Cortex of kidney (tissue), 1 donor: ENCODE measurements around the gene FTO.

ENCODE experiments used
- DNase-seq: peaks from one replicate; lab custom pipeline; 2025; lab: John Stamatoyannopoulos, UW

Gene FTO

DNA sequence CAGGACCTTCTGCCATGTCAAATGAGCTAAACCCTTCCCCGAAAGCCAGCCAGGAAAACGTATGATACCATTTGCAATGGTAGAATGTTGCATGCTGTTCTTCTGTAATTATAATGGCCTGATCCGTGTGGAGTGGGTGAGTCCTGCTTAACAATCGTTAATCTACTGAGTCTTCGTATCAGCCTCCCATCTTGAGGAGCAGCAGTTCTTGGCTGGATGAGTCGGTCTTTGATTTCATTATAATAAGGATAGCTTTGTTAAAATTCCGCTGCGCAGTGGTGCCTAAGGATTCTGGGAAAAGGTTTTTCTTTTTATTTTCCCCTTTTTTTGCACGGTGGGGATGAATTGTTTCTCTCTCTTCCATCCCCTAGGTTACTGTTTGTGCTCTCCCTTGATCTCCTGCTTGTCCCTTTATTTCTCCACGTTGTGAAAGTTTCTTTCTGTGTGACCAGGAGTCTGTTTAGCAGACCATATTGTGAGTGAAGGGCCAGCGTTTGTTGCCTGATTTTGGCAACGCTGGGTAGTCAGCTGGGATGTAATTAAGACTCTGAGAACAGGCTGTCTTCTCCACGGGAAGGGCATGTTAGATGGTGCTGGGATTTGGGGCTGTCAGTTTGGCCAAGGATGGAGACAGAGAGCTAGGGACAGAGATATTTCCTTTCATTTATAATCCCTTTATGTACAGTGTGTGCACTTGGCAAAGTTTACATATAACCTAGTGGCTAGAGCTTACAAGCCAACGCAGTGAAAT, 263.0 kb downstream of the FTO start:
- no peak for DNase-seq

- DNase-seq = no peak
Observed at GRCh38 chr16:53967572-53967971, 263.6 kb downstream of the FTO start.

- DNase-seq = no peak
Observed at GRCh38 chr16:53968454-53968853, 264.5 kb downstream of the FTO start.

GRCh38 chr16:53968896-53969295, 264.9 kb downstream of the FTO start:
- no peak for DNase-seq

GRCh38 chr16:53971616-53972015, 267.7 kb downstream of the FTO start:
- DNase-seq = no peak

DNA sequence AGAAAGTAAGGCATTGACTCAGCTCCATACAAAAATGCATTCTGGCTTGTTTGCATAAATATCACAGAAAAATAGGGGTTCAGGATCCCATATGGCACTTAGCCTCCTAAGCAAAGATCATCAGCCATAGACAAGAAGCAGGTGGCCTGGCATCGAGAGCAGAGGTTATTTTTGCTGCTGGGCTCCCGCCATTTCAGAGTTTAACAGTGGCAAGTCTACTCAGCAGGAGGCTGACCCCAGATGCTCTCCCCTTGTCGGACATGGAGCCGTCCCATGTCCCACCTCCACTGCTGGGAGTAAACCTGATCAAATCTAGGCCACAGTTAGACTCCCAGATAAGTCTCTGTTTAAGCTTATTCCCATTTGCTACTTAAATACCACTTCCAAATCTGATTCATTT, 269.1 kb downstream of the FTO start:
- no peak for DNase-seq

DNA sequence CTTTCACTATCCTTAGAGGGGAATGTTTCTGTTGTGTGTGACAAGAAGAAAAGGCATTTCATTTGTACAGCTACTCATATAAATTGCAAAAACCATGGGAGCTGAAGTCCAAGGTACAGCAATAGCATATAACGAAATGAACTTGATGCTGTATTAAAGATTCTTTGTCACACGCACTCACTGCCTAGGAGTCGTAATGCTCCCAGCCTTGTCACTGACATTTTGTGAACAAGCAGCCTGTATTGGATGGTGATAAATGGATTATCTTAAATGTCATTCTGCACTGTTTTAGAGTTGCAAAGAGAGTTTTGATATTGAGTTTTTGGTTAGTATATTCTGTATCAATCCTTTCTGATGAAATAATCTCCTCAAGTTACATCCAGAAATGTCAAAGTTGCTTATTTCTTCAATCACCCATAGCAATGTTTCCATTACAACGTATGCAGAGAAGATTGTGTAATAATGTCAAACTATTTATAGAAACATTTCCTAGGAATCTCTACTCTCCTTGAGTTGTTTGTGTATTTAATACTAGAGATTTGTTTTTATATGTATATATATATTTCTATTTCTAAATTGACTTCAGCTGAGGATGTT, 270.6 kb downstream of the FTO start:
- DNase-seq = no peak

GRCh38 chr16:53980675-53981074, 276.7 kb downstream of the FTO start:
- DNase-seq = no peak

DNA sequence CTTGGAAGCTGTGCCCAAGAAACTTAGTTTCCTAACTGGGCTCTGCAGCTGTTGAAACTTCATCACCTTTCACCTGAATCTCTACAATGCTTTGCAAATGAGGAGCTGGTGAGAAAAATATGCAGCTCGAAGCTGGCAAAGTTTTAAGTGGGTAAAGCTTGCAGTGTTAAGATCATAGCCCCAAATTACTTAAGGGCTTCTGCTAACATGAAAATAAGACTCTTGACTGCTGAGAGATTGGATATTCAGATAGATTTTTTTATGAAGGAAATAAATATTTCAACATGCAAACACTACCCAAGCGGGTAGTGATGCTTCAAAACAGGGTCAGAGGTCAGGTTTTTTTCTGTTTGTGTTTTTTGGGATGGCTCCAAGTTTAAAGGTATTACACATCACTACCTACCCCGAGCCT, 278.7 kb downstream of the FTO start:
- no peak for DNase-seq

DNA sequence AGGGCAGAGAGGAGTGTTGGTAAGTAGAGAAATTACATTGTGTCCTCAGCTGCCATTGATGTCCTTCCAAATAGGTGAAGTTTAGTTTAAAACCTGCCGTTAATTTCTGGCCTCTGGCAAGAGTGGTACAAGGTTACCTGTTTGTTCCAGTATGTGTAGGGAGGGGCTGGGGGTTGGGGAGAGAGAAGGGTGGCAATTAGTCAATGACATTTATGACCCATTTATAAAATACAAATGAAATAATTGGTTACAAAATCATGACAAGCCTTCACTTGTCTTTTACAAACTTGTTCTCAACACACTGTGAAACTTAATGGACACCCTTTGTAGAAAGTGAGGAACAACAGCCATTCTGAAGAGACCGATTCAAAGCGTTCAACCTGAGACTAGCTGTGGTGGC, 281.0 kb downstream of the FTO start:
- no peak for DNase-seq

DNA sequence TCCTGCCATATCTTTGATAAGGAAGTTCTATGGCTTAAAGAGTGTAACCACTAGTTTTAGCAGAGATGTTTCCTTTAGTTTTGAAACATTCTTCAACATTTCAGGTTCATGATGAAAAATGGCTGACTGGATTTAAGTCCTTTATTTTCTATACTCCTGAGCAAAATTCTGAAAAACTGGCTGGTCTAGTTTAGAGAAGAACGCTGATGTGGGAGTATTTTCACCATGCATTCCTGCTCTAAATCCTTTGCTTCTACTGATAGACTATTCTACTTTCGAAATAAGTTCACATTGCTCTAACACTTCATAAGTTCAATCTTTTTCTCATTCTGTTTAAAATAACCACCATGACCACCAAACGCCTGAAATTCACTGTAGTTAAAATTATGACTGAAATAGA, 281.9 kb downstream of the FTO start:
- DNase-seq = no peak

- no peak for DNase-seq
Observed at GRCh38 chr16:53986793-53987192, 282.8 kb downstream of the FTO start.

DNA sequence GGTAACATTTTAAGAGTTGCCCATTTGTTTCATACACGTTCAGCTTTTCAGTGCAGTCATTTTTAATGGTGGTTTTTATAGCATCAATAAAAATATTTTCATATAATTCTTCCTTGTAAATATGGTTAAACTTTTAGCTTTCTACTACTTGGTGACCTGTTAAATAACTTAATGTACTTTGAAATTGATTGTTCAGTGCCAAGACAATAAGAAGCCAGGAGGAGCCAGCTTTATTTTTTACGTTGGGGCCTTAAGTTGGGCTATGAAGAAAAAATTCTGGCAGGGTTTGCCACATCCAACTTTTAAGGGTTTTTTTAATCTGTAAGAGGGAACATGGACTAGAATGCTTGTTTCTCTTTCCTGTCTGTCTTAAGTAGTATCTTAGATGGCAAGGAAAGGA, 284.2 kb downstream of the FTO start:
- no peak for DNase-seq

DNA sequence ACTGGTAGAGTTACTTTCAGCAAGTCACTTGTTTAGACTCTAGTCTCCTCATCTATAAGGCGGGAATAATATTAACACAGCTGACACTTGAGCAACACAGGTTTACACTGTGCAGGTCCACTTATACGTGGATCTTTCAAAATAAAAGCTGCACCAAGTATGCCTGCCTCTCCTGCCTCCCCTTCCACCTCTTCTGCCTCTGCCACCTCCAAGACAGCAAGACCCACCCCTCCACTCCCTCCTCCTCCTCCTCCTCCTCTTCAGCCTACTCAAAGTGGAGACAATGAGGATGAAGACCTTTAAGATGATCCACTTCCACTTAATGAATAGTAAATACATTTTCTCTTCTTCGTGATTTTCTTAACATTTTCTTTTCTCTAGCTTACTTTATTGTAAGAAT, 285.6 kb downstream of the FTO start:
- no peak for DNase-seq

GRCh38 chr16:53991754-53992378, 287.9 kb downstream of the FTO start:
- no peak for DNase-seq

- DNase-seq = no peak
Observed at GRCh38 chr16:53995378-53995777, 291.4 kb downstream of the FTO start.

DNA sequence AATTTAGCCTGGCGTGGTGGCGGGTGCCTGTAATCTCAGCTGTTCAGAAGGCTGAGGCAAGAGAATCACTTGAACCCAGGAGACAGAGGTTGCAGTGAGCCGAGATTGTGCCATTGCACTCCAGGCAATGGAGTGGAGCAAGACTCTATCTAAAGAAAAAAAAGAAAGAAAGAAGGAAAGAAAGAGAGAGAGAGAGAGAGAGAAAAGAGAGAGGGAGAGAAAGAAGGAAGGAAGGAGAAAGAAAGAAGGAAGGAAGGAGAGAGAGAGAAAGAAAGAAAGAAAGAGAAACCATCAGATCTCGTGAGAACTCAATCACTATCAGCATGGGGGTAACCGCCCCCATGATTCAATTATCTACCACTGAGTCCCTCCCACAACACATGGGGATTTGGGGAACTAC, 293.0 kb downstream of the FTO start:
- no peak for DNase-seq

DNA sequence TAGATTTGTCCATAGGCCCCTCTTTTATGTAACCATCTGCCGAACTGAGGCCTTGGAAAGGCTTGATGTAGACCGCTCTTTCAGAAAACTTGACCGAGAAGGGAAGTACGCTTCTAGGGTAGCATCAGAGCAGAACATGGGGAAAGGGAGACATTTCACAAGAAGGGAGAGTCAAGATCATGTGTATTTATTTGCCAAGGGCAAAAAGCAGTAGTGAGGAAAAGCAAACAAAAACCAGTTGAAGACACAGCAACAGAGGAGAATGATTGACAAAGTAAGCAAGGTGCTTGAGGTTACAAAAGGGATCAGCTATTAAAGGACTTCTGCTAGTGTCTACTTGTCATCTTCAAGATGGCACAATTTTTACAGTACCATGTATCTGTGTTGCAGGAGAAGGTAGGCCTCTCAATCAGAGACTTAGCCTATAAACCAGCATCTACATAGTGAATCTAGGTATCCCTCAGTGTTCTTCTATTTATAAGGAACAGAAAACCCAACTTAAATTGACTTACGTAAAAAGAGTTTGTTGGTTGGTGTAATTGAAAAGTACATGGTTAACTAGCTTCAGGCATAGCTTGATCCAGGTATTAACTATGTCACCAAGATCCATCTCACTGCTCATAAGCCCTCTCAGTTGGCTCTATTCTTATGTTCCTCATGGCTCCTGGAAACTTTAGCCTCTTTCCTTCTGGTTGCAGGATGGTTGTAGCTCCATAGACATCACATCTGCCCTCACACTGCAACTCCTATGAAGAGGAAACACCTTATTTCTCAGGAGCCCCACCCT, 294.3 kb downstream of the FTO start:
- DNase-seq = no peak

- DNase-seq = no peak
Observed at GRCh38 chr16:53998966-53999522, 295.1 kb downstream of the FTO start.

DNA sequence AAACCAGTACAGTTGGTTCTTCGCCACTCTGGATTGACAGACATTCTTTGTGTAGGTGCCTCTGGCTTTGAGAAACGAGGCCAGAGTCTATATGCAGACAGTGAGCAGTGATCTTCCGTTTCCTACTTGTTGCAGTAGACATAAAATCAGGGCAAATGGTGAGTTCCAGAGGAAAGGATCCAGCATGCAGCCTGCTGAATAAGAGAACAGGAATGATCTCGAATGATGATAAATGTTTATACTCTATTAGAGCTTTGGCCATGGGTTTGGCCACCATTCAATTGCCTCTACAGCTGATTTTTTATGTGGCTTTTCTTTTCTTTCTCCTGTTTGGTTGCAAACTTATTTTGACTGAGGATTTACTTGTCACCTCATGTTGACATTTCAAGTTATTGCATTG, 295.9 kb downstream of the FTO start:
- no peak for DNase-seq

- DNase-seq = no peak
Observed at GRCh38 chr16:54000361-54000760, 296.4 kb downstream of the FTO start.

DNA sequence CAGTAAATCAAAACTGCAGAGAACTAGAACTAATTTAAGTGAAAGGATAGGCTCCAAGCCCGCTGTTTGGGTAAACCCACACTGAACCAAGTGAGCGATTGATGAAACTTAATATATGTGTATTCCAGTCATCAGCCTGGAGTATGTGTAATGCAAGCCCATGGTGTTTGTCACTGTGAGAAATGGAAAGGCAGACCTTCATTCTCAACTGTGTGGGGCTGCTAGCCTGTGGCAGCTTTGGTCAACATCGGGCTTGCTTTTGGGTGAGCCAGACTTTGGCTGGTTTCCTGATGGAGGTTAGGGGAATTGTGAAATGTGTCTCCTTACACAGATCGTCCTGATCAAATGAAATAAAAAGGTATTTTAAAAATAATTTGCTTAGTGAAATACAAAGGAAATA, 302.7 kb downstream of the FTO start:
- DNase-seq = no peak
